Activated naive CD8-positive, alpha-beta T cell (primary cell): ENCODE results near the gene TMEM182.

Source experiments
- H3K27ac Mint-ChIP-seq: one replicate; pipeline ENCODE4 v1.8.0; 2021; ENCODE audit warnings: mixed read lengths
- H3K27me3 Mint-ChIP-seq: one replicate; pipeline ENCODE4 v1.8.0; 2021; ENCODE audit warnings: mixed read lengths
- H3K36me3 Mint-ChIP-seq: one replicate; pipeline ENCODE4 v1.8.0; 2021; ENCODE audit warnings: mixed read lengths
- H3K4me1 Mint-ChIP-seq: one replicate; pipeline ENCODE4 v1.8.0; 2021; ENCODE audit warnings: low read depth, mixed read lengths
- H3K4me3 Mint-ChIP-seq: one replicate; pipeline ENCODE4 v1.8.0; 2021; ENCODE audit warnings: mild to moderate bottlenecking, mixed read lengths
- H3K9me3 Mint-ChIP-seq: one replicate; pipeline ENCODE4 v1.8.0; 2021; ENCODE audit warnings: low read depth, mixed read lengths

TMEM182 gene, protein sequence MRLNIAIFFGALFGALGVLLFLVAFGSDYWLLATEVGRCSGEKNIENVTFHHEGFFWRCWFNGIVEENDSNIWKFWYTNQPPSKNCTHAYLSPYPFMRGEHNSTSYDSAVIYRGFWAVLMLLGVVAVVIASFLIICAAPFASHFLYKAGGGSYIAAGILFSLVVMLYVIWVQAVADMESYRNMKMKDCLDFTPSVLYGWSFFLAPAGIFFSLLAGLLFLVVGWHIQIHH

DNA sequence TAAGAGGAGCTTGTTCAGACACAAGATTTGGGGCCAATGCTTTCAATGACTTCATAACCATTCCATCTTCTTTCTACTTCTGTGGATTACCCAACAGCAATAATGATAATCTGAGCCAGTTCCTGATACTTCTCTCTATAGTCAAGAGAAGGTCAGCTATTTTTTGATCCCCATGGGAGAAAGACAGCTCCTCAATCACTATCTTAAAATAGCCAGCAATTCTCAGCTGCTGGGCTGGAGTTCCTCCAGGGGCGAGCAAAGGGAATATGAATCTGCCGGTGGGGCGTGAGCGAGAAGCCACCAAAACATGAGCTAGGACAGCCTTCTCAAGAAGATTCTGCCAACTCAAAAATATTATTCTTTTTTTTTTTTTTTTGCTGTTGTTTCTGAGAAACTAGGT is at the start of gene TMEM182:
Gene TMEM182 (plus strand): TSS at position 269 of the 400 bp plus-strand sequence. CDS start 187 bp downstream, outside the sequence.
- Mint-ChIP-seq H3K27ac (no peak within 1 kb of the TSS), H3K4me1 (no peaks in the 10 kb centered on the region), H3K27me3 (no peaks in the 10 kb centered on the region), H3K9me3 (no peaks in the 10 kb centered on the region), H3K4me3 (no peak within 1 kb of the TSS), H3K36me3 (peaks cover 24% of the 10 kb centered on the region)

DNA sequence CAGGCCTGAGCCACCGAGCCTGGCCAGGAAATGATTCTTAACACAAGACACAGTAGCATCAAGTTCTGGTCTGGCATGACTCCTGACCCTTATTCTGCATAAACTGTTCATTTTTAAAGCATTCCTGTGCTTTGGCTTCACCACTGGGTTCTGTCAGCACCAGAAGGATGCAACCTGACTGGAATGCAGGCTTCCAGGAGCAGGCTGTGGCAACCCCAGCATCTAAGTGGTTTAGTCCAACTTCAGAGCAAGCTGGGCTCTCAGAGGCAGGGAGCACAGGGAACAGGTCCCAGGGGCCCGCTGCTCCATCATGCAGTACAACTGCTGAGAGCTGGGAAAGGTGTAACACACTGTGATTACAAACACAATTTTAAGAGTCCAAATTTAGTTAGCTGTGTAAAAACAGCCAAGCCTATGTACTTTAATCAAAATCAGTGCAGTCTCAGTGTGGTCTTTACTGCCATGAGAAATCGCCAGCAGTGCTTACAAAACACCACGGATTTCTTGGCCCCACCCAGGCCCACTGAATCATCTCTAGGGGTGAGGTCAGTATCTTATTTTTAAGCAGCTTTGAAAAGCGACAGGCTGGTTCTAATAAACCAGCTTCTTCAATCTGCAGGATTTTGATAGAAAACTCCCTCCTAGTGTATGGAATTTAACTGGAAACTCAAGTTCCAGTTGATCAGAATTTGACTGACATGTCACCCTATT is 44.4 kb upstream of the TMEM182 start:
- Mint-ChIP-seq H3K27me3 (no peaks in the 10 kb centered on the region), H3K4me3 (no peak overlapping the region), H3K4me1 (no peaks in the 10 kb centered on the region), H3K36me3 (peaks cover 23% of the 10 kb centered on the region), H3K27ac (no peak overlapping the region), H3K9me3 (no peaks in the 10 kb centered on the region)

DNA sequence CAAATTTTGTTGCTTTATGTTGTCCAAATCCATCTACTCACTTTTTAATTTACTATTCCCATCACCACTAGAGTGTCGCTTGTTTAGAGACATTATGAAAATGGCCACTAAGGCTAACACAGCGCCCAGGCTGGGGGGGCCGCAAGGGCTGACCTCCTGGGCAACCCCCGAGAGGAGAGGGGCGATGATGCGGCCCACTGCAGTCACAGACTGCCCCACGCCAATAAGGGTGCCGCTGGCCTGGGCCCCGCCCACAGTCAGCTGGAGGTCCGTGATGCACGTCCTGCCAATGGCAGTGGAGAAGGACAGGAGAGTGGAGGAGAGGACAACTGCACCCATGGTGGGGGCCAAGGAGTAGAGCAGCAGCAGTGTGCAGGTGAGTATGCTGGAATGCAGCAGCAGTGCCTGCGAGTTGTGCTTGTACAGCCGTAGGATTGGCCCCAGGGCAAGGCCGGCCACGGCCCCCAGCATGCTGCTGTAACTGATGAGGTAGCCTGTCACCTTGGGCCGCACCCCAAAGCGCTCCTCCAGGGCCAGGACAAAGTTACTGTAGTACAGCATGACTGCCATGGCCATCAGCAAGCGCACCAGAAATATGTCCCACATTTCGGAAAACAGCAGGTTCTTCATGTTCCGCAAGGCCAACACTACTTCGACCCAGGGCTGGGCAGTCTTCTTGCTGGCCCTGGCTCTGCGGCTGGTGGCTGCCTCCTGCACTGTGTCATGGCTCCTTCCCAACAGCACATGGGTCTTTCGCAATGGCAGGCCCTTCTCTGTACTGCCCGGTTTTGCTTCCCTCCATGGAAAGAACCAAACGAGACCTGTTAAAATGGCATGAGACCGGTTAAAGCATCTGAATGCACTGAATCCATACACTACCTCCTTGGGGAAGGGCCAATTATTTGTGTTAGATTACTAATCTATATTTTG is 43.2 kb upstream of the TMEM182 start:
- no peaks in the 10 kb centered on the region for H3K27me3 Mint-ChIP-seq
- H3K9me3 Mint-ChIP-seq = no peaks in the 10 kb centered on the region
- H3K4me3 Mint-ChIP-seq = no peak overlapping the region
- peaks cover 30% of the 10 kb centered on the region for H3K36me3 Mint-ChIP-seq
- no peak overlapping the region for H3K27ac Mint-ChIP-seq
- H3K4me1 Mint-ChIP-seq = no peaks in the 10 kb centered on the region

DNA sequence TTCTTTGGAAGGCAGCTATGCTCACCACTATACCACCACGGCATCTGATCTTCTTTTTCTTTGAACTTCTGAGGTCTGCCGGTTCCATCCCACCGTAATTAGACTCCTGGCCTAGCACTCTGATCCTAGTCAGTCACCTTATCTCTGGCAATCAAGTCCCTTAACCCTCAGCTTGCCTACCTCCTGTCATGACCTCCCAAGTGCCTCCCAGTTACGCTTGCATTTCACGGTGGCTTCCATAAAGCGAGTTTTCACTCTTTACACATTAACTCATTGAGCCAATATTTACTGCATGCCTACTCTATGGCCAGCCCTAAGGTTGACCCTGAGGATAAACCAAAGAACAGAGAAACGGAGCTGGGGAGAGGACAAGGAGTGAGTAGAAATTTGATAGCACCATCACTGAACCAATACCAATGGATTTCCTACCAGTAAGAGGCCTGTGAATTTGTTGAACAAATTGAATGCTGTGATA is 37.8 kb upstream of the TMEM182 start:
- no peak overlapping the region for H3K27ac Mint-ChIP-seq
- peaks cover 29% of the 10 kb centered on the region for H3K36me3 Mint-ChIP-seq
- H3K27me3 Mint-ChIP-seq = no peaks in the 10 kb centered on the region
- H3K4me1 Mint-ChIP-seq = peaks cover 1% of the 10 kb centered on the region
- H3K9me3 Mint-ChIP-seq = no peaks in the 10 kb centered on the region
- H3K4me3 Mint-ChIP-seq = no peak overlapping the region

DNA sequence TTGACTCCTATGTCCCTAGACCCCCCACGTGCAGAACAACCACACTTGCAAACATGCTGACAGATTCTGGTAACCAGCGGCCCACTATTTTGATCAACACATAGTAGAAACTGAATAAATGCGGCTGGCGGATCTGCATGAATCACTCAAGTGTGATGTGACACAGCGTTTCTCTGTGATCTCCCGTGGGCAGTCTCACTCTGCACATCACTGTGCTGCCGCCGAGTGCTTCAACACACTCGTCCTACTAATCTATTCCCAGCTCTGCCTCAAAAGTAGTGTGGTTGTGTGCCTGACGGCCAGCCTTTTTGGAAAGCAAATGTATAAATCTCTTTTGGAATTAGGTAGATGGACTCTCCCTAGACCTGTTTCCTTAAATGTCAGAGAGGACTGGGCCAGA is 37.3 kb upstream of the TMEM182 start:
- Mint-ChIP-seq H3K4me3 (no peak overlapping the region), H3K27ac (no peak overlapping the region), H3K36me3 (peaks cover 26% of the 10 kb centered on the region), H3K9me3 (no peaks in the 10 kb centered on the region), H3K4me1 (peaks cover 1% of the 10 kb centered on the region), H3K27me3 (no peaks in the 10 kb centered on the region)

DNA sequence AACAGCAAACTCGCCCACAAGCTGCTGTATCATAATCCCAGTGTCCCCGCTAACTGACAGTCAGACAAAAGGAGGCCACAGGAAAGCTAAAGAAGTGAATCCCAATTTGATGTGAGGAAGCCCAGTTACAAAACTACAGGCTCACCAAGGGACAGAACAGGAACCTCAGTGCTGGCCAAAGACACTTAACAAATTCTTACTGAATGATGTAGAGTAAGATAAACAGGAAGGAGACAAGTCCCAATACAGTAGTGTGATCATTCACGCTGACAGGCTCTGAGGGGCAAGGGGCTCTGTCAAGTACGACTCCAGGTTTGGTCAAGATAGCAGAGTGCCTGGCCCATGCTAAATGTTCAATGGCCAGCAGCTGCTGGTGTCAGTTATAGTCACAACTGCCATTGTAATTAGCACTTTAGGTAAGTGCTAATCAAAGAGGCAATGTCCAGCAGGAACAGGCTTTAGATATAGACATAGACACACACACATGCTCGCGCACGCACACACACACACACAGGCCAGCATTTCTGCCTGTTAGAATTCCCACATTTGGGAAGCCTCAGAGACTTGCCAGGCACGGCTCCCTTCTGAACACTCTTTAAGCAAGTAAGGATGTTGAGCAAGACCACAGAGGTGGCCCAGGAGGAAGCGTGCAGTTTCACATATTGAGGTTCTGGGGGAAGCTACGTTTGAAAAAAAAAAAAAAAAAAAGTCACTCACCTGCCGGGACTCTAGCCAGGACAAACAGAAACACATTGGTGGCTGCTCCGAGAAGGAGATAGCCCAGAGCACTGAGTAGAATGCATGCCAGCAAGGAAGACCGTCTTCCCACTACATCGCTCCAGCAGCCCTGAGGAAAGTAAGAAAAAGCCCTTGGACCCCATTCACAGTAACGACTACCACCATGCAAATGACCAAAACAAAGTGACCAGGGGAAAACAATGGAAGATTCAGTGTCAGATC is 35.4 kb upstream of the TMEM182 start:
- no peaks in the 10 kb centered on the region for H3K27me3 Mint-ChIP-seq
- no peak overlapping the region for H3K4me3 Mint-ChIP-seq
- H3K9me3 Mint-ChIP-seq = no peaks in the 10 kb centered on the region
- H3K27ac Mint-ChIP-seq = no peak overlapping the region
- H3K4me1 Mint-ChIP-seq = peaks cover 1% of the 10 kb centered on the region
- H3K36me3 Mint-ChIP-seq = peaks cover 17% of the 10 kb centered on the region

DNA sequence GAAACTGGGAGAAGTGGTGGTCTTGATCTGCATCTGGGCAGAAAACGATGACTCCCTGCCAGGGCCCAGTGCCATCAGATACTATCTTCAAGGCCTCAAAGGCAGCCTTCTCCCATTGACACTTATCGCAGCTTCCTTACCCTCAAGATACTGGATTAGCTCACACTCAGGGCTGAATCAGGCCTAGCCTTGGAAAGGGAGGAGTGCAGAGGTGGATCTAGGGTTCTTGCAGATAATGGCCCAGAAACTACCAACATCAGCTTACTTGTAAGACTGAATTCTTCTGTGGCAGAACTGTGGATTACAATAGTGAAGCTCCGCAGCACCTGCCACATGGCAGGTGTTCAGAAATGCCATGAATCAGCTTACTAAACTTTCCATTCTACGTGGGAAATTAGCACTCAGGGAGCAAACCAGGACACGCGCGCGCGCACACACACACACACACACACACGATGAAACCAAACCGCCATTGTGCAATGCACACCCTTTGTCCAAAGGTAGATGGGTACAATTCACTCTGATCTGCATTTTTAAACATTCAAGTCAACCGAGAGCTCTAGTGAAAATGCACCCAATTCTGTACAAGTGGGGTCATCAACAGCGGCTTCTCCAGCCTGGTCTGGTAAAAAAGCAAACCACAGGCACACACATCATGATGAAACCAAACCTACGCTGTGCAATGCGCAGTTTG is 26.3 kb upstream of the TMEM182 start:
- H3K36me3 Mint-ChIP-seq = no peaks in the 10 kb centered on the region
- H3K27ac Mint-ChIP-seq = peak overlapping the region; percentile 91
- H3K4me3 Mint-ChIP-seq = peak overlapping the region; percentile 95
- no peaks in the 10 kb centered on the region for H3K27me3 Mint-ChIP-seq
- H3K9me3 Mint-ChIP-seq = no peaks in the 10 kb centered on the region
- H3K4me1 Mint-ChIP-seq = peaks cover 45% of the 10 kb centered on the region

DNA sequence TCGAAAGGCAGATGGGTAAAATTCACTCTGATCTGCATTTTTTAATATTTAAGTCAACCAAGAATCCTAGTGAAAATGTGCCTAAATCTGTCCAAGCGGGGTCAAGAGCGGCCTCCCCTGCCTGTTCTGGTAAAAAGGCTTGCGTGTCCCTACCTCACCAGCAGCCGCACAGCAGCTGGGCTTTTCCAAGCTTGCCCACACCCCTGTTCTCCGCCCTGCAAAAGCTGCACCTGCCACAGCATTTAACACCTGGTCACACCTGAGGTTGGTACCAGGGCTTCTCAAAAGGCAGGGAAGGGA is 25.8 kb upstream of the TMEM182 start:
- H3K4me3 Mint-ChIP-seq = peak overlapping the region; percentile 95
- no peaks in the 10 kb centered on the region for H3K27me3 Mint-ChIP-seq
- H3K9me3 Mint-ChIP-seq = no peaks in the 10 kb centered on the region
- peaks cover 45% of the 10 kb centered on the region for H3K4me1 Mint-ChIP-seq
- H3K27ac Mint-ChIP-seq = peak overlapping the region; percentile 91
- peaks cover 3% of the 10 kb centered on the region for H3K36me3 Mint-ChIP-seq

DNA sequence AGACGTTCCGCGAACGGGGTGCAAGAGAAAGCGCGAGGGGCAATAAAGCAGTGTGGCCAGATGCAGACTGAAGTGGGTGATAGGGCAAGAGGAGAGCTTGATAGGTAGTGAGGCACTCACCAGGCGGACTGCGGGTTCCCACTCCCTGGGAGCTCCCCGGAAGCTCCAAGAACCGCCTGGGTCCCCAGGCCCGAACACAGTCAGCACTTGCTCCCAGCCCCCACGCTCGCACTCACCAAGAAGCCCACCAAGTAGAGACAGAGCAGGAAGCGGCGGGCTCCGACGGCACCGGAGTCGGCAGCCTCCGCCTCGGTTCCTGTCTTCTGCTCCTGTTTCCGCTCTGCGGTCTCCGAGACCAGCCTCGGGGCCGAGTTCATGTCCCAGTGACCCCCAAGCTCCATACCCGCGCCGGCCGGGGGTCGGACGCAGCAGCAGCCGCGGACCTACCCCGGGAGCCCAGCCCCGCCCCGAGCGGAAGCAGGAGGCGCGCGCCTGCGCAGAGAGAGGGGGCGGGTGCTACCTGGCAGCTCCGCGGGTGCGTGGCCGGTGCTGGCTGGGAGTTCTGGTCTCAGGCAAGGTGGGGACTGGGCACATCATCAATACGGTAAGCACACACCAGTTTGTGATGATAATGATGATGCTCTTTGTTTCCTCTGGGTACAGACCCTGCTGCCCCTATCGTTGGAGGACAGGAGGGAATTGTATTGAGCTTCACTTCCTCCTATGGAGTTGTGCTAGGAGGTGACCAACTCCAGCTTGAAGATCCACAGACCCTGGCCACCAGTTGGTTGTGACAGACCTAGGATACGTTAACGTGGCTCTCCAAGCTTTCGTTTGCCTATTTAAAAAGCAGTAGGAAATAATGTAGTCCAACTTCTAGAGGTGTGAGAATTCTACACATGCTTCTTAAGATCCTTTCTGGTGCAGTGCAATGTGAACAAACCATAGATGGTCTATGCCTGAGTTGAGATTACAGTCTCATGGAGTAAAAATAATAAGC is 25.1 kb upstream of the TMEM182 start:
- peaks cover 5% of the 10 kb centered on the region for H3K36me3 Mint-ChIP-seq
- no peaks in the 10 kb centered on the region for H3K9me3 Mint-ChIP-seq
- peaks cover 45% of the 10 kb centered on the region for H3K4me1 Mint-ChIP-seq
- no peaks in the 10 kb centered on the region for H3K27me3 Mint-ChIP-seq
- H3K4me3 Mint-ChIP-seq = peak overlapping the region; percentile 95
- peak overlapping the region; percentile 91 for H3K27ac Mint-ChIP-seq

DNA sequence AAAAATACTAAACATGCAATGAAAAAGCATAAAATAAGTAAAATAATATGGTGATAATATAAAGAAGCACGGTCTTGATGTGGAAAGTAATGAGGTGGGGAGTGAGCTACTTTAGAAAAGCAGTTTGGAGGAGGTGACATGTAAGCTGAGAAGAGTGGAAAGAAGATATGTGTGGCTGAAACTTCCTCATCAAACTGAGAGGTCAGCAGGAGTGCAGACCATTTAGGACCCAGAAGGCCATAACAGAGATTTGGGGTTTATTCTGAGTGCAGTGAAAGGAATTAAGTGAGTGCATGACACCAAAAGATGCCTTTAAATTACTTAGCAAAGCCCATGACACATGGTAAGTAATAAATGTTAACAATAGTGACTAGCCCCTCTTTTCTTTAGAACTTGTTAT is 24.4 kb upstream of the TMEM182 start:
- H3K27me3 Mint-ChIP-seq = no peaks in the 10 kb centered on the region
- H3K4me1 Mint-ChIP-seq = peaks cover 45% of the 10 kb centered on the region
- no peaks in the 10 kb centered on the region for H3K9me3 Mint-ChIP-seq
- H3K27ac Mint-ChIP-seq = peak overlapping the region; percentile 91
- peaks cover 6% of the 10 kb centered on the region for H3K36me3 Mint-ChIP-seq
- peak overlapping the region; percentile 95 for H3K4me3 Mint-ChIP-seq

DNA sequence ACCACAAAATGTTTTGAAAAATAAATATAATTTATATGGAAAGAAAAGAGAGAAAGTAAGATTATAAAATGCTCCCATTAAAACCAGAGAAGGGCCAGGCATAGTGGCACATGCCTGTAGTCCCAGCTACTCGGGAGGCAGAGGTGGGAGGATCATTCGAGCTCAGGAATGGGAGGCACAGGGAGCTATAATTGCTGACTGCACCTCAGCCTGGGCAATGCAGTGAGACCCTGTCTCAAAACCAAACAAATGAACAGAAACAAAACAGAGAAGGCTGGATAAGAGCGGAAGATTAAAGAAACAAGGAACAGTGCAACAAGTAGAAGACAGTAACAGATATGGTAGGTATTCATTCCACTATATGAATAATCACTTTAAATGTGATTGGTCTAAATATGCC is 18.6 kb upstream of the TMEM182 start:
- Mint-ChIP-seq H3K27me3 (no peaks in the 10 kb centered on the region), H3K27ac (no peak overlapping the region), H3K4me3 (no peak overlapping the region), H3K36me3 (peaks cover 10% of the 10 kb centered on the region), H3K9me3 (peaks cover 6% of the 10 kb centered on the region), H3K4me1 (no peaks in the 10 kb centered on the region)

DNA sequence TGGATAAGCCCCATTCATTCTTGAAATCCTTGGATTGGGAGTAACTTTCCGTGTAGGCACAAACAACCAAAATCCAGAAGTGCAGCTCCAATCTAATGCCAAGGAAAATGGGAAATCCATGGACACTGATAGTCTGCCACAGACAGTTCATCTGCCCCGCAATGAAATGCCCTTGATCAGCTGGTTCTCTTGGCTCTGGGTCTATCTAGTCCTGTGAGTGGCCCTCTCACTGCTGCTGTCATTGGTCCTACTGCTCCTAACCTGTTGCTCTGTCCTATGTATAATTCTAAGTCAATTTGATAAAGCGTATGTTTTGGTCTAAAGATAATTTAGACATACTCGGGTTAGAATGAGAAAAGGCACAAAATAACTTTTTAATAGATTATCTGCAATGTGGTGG is 13.7 kb upstream of the TMEM182 start:
- H3K4me3 Mint-ChIP-seq = no peak overlapping the region
- no peaks in the 10 kb centered on the region for H3K27me3 Mint-ChIP-seq
- peaks cover 3% of the 10 kb centered on the region for H3K36me3 Mint-ChIP-seq
- no peak overlapping the region for H3K27ac Mint-ChIP-seq
- H3K4me1 Mint-ChIP-seq = no peaks in the 10 kb centered on the region
- peaks cover 6% of the 10 kb centered on the region for H3K9me3 Mint-ChIP-seq

DNA sequence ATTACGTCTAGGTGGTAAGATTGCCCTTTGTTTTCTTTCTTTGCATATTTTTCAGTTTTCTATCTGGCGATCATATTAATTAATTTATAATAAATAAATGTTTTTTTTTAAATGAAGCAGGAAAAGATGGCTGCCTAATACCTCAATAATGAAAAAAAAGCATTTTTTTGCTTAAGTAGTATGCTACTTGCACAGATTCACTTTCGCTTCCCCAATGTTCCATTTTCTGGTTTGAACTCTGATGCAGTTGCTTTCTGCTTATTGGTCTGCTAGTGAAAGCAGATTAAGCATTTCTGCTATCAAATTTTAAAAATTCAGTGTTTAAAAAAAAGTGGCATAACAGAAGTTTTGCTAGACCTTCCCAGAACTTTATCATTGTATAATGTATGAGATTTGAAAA is 11.9 kb upstream of the TMEM182 start:
- H3K36me3 Mint-ChIP-seq = no peaks in the 10 kb centered on the region
- no peaks in the 10 kb centered on the region for H3K4me1 Mint-ChIP-seq
- H3K4me3 Mint-ChIP-seq = no peak overlapping the region
- peaks cover 2% of the 10 kb centered on the region for H3K9me3 Mint-ChIP-seq
- no peaks in the 10 kb centered on the region for H3K27me3 Mint-ChIP-seq
- H3K27ac Mint-ChIP-seq = no peak overlapping the region
